Stimulated activated CD8-positive, alpha-beta memory T cell treated with anti-CD3 and anti-CD28 coated beads, Interleukin-4, amount 100 ng/mL, for 48 hours (primary cell): ENCODE data around the gene ALOX5.

ENCODE experiments used
- DNase-seq: peaks from one replicate; pipeline ENCODE4 v3.0.0-alpha.2; 2020

ALOX5 gene

GRCh38 chr10:45425621-45426563 lies 51.9 kb downstream of the ALOX5 start:
- DNase-seq: no peak

- no peak for DNase-seq
Observed at GRCh38 chr10:45427262-45427969, 53.4 kb downstream of the ALOX5 start.

- DNase-seq: no peak
Observed at GRCh38 chr10:45427970-45428366, 54.0 kb downstream of the ALOX5 start.

GRCh38 chr10:45428611-45429510 lies 54.8 kb downstream of the ALOX5 start:
- DNase-seq: no peak

GRCh38 chr10:45429790-45430189 lies 55.8 kb downstream of the ALOX5 start:
- no peak for DNase-seq

- no peak for DNase-seq
Observed at GRCh38 chr10:45432113-45432512, 58.1 kb downstream of the ALOX5 start.

- no peak for DNase-seq
Observed at GRCh38 chr10:45432700-45433472, 58.9 kb downstream of the ALOX5 start.

GRCh38 chr10:45433716-45434469 lies 59.9 kb downstream of the ALOX5 start:
- no peak for DNase-seq

GRCh38 chr10:45437587-45438465 lies 63.8 kb downstream of the ALOX5 start:
- no peak for DNase-seq

GRCh38 chr10:45438466-45439090 lies 64.6 kb downstream of the ALOX5 start:
- no peak for DNase-seq

GRCh38 chr10:45439365-45439764 lies 65.3 kb downstream of the ALOX5 start:
- no peak for DNase-seq

GRCh38 chr10:45439873-45440272 lies 65.9 kb downstream of the ALOX5 start:
- no peak for DNase-seq

GRCh38 chr10:45440511-45441062 lies 66.6 kb downstream of the ALOX5 start:
- no peak for DNase-seq

GRCh38 chr10:45441239-45442190 lies 67.5 kb downstream of the ALOX5 start:
- DNase-seq: no peak

- DNase-seq: no peak
Observed at GRCh38 chr10:45442251-45442650, 68.2 kb downstream of the ALOX5 start.

- no peak for DNase-seq
Observed at GRCh38 chr10:45442662-45443061, 68.6 kb downstream of the ALOX5 start.

- no peak for DNase-seq
Observed at GRCh38 chr10:45443101-45444009, 69.3 kb downstream of the ALOX5 start.
